Measurements from ENCODE around the gene FOXC2. TPM values are rescaled to one million over a fixed set of nuclear protein-coding genes. Genes with fewer than 3 reads are reported as not detected.

Gene FOXC2
- total RNA-seq, 1 donor from 2014 or later, result not detected

DNA sequence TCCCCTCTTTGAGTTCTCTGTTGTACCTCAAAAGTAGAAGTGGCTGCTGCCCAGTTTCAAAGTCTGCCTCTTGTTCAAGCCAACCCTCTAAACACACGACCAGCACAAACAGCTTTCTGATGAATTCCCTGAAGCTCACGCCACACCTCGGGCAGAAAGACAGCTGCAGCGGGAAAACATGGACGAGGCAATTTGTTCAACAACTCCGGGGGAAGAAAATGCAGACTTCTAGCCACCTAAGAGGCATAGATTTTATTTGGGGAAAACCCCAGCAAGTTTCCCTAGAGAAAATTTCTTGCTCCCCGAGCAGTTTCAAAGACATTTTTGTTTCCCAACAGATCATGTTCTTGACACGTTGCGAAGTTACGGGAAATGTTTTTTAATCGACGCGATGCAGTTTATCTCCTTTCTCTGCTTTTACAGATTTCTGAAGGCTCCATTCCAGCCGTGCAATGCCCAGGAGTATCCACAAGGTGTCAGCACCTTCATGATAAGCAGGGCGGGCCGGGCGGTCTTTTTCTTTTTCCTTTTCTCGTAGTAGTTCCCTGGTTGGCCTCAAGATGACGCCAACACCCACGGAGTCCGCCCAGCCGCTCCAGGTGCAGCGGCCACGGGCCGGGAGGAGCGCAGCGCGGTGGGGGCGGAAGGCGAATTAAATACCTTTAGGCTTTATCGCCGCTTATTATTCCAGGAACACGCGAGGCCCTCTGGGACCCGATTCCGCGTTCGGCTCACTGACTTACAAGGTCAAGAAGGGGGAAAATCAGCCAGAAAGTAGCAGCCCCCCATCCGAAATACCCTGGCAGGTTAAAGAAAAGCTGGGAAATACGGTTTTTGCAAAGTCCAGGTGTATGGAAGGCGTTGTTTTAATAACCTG is 2.9 kb upstream of the FOXC2 start:
- ChIA-PET POLR2A (no interaction called here), CTCF (interaction anchor here (0.6 to 2.3 kb wide), 9 partner anchors 7 to 1072 kb away, joined by 3 to 8 read pairs (median 3); no protein-coding TSS in a partner anchor)
- DNase-seq (peak; percentile 72), ATAC-seq (ENCODE audit: low read depth) (peak; percentile 99)
- intact Hi-C loops (cut with micrococcal nuclease), result loop anchor here (1.0 to 10.0 kb wide), 10 partner anchors 201 to 1205 kb away; partner anchors contain the start of gene MAP1LC3B
- no peaks in the 10 kb centered on the region for H3K36me3 Mint-ChIP-seq (ENCODE audit: low read depth)
- no peaks in the 10 kb centered on the region for H3K9me3 Mint-ChIP-seq
- no peak overlapping the region for H3K27ac Mint-ChIP-seq
- peaks cover 25% of the 10 kb centered on the region for H3K4me1 Mint-ChIP-seq
- peak; percentile 95 for TF ChIP-seq CTCF (IDR thresholded peaks at IDR 0.05)
- H3K27me3 Mint-ChIP-seq, result peaks cover 32% of the 10 kb centered on the region
- H3K4me3 Mint-ChIP-seq, result peak overlapping the region; percentile 64

- no peak overlapping the region for H3K27ac Mint-ChIP-seq
- no peak for TF ChIP-seq CTCF (IDR thresholded peaks at IDR 0.05)
- H3K36me3 Mint-ChIP-seq (ENCODE audit: low read depth), result no peaks in the 10 kb centered on the region
- intact Hi-C loops (cut with micrococcal nuclease), result loop anchor here (5.0 to 10.0 kb wide), 2 partner anchors 53 to 200 kb away; partner anchors contain the start of gene FOXF1
- no peak for DNase-seq
- no peak for ATAC-seq (ENCODE audit: low read depth)
- H3K4me1 Mint-ChIP-seq, result peaks cover 25% of the 10 kb centered on the region
- H3K27me3 Mint-ChIP-seq, result peaks cover 43% of the 10 kb centered on the region
- H3K4me3 Mint-ChIP-seq, result no peak overlapping the region
- POLR2A ChIA-PET, result no interaction called here
- H3K9me3 Mint-ChIP-seq, result no peaks in the 10 kb centered on the region
- CTCF ChIA-PET, result interaction anchor here (0.7 to 2.3 kb wide), 6 partner anchors 8 to 1137 kb away, joined by 3 to 8 read pairs (median 4); no protein-coding TSS in a partner anchor
These were observed 1.4 kb upstream of the FOXC2 start for GRCh38 chr16:86565181-86565631.

DNA sequence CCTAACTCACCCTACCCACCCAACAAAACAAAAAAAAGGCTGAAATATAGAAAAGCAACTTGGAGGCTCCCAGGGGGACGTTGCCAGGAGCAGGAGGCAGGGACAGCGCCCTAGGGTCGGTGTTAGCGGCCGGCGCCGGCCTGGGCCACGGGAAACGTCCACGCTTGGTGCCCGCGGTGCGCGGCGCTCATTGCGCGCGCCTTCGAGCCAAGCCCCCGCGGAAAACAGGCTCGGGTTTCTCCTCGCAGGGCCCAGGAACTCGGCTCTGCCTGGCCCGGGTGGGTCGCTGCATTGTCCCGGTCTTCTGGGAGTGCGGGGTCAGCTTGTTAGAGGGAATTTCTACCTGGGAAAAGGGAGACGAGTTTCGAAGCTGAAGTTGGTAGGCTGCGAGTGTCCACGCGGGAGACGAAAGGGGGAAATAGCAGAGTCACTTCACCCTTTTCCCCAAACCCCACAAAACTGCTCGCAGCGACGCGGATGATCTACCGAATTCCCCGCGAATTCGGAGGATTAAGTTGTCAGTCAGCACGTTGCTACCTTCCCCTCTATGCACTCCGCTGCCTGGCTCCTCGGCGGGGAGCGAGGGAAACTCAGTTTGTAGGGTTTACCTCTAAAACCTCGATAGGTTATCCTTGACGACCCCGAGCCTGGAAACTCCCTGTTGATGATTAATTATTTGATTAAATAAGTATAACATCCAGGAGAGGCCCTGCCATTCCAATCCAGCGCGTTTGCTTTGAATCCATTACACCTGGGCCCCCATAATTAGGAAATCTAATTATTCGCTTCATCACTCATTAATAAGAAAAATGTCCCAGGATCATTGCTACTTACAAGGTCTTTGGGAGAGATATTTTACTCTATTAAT is 751 bp upstream of the FOXC2 start:
- Mint-ChIP-seq H3K27me3 (peaks cover 46% of the 10 kb centered on the region), H3K4me1 (peaks cover 29% of the 10 kb centered on the region), H3K27ac (no peak overlapping the region), H3K9me3 (no peaks in the 10 kb centered on the region), H3K4me3 (no peak overlapping the region), H3K36me3 (ENCODE audit: low read depth) (no peaks in the 10 kb centered on the region)
- POLR2A ChIA-PET, result no interaction called here
- CTCF ChIA-PET, result no interaction called here
- DNase-seq, result no peak
- no peak for ATAC-seq (ENCODE audit: low read depth)
- intact Hi-C loops (cut with micrococcal nuclease), result loop anchor here (5.0 to 10.0 kb wide), 2 partner anchors 54 to 199 kb away; partner anchors contain the start of gene FOXF1
- TF ChIP-seq CTCF (IDR thresholded peaks at IDR 0.05), result no peak

GRCh38 chr16:86566966-86567700 is 504 bp downstream of the FOXC2 start:
- Mint-ChIP-seq H3K4me3 (peak overlapping the region; percentile 35), H3K36me3 (ENCODE audit: low read depth) (no peaks in the 10 kb centered on the region), H3K27me3 (peaks cover 55% of the 10 kb centered on the region), H3K9me3 (no peaks in the 10 kb centered on the region), H3K4me1 (peaks cover 29% of the 10 kb centered on the region), H3K27ac (no peak overlapping the region)
- ATAC-seq (ENCODE audit: low read depth) (no peak), DNase-seq (no peak)
- POLR2A ChIA-PET, result no interaction called here
- no peak for TF ChIP-seq CTCF (IDR thresholded peaks at IDR 0.05)
- intact Hi-C loops (cut with micrococcal nuclease), result loop anchor here (5.0 to 10.0 kb wide), 2 partner anchors 55 to 198 kb away; partner anchors contain the start of gene FOXF1
- CTCF ChIA-PET, result no interaction called here

Measured in activated B cell treated with CpG ODN at 0.5 μM for 24 hours (primary cell).